ENCODE results near the gene CEMIP.

DNA sequence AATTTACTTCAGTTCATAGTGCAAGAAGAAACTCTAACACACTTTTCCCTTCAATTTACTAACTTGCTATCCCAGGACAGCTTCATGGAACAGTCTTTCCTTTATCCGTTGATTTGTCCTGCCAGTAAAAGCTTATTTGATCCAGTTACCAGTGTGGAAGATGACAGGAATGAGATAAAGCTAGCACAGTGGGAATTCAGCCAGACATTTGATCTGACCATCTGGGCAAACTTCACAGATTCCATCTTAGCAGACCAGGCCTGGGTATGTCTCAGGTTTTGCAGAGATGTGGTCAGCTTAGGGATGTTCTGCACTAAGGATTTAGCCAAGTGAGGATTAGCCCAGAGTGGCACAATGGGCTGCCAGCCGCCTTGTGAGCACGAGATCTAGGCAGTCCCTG, 19.7 kb downstream of the CEMIP start:
- TF ChIP-seq CTCF (IDR thresholded peaks at IDR 0.05) = no peak
- TF ChIP-seq POLR2A (IDR thresholded peaks at IDR 0.05) = no peak
- no peak for TF ChIP-seq POLR2AphosphoS5 (IDR thresholded peaks at IDR 0.05)
- no peak for TF ChIP-seq EP300 (IDR thresholded peaks at IDR 0.05)
